ENCODE results near the gene CNTNAP2.

Gene CNTNAP2

DNA sequence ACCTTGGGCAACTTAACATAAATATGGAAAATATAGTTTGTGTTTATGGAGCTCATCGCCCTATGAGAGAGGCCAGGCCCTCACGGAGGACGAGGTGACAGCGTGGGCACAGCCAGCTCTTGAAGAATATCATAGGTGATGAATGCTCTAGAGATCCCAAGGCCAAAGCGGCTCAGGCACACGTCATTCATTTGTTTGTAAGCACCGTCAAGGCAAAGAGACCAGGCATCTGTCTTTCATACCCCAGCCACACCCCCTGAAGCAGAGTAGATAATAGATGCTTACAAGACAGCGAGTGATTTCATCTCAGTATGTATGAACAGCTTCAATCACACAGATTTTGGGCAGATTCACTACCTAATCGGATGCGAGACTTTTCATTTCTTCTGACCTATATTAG is 2231.9 kb downstream of the CNTNAP2 start:
- DNase-seq (ENCODE audit: low read depth), result no peak

DNA sequence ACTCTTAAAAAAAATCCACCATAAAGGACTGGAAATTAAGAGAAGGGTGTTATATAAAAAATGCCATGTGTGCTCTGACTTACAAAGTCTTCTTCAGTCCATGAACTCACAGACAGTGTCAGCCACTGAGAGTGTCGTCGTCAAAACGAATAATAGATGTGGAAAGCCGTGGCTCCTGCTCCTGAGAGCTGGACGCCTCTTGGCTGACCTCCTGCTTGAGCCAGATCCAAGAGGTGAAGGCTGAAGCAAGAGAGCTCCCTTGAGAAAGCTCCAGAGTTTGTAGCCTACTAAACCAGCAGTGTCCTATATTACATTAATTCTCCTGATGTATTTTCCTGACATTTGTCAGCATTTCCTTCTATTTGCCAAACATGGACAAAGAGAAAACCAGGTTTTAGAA is 2239.7 kb downstream of the CNTNAP2 start:
- DNase-seq (ENCODE audit: low read depth), result no peak

DNA sequence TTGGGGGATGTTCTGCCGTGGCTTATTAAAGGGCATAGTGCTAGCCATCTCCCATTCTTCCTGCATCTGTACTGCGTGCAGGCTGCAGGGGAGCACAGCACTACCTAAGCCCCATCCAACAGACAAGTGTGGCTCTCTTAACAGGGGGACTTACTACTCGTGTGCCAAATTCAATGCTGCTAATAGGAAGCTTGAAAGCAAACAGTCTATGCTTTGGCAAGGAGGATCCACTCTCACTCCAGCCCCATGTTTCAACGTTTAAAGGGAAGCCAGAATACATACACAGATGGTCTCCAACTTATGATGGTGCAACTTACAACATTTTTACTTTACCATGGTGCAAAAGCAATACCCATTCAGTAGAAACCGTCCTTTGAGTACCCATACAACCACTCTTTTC is 2245.9 kb downstream of the CNTNAP2 start:
- DNase-seq (ENCODE audit: low read depth), result no peak

DNA sequence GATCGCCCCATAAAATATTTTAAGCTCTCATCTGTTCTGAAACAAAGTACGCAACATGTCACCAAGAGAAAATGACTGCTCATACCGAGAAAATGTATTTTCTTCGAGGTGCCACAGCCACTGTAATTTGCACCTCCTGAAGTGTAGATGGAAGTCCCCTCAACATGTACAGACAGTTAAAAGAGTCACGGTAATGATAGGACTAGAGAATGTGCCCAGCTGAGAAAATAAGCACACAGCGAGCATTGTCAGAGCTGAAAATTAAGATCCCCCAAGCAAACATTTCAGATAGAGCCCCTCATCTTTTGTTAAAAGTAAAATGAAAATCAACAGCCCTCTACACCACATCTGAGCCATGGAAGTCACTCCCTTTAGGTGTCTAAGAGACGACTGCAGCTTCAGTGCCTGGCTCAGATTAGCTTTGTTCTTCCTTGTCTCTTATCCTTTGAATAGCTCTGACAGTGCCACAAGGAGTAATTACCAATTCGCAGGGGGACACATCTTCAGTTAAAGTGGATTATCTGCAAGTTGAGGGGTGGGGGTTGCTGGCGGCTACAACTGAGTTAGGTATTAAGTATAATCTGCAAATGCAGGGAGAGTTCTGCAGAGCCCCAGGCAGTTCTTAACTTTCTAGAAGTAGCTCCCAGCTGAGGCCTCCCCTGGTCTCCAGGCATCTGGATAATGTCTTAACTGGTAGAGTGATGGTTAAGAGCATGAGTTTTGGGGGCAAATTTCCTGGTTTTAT is 2251.3 kb downstream of the CNTNAP2 start:
- DNase-seq (ENCODE audit: low read depth), result no peak

DNA sequence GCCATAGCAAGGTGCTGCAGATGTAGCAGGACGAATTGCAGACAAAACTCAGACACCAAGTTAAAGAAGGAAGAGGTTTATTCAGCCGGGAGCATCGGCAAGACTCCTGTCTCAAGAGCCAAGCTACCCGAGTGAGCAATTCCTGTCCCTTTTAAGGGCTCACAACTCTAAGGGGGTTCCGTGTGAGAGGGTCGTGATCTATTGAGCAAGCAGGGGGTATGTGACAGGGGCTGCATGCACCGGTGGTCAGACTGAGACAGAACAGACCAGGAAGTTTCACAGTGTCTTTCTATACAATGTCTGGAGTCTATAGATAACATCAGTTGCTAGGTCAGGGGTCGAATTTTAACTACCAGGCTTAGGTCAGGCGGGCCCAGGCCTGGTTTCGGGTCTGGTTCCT is 2252.0 kb downstream of the CNTNAP2 start:
- no peak for DNase-seq (ENCODE audit: low read depth)

DNA sequence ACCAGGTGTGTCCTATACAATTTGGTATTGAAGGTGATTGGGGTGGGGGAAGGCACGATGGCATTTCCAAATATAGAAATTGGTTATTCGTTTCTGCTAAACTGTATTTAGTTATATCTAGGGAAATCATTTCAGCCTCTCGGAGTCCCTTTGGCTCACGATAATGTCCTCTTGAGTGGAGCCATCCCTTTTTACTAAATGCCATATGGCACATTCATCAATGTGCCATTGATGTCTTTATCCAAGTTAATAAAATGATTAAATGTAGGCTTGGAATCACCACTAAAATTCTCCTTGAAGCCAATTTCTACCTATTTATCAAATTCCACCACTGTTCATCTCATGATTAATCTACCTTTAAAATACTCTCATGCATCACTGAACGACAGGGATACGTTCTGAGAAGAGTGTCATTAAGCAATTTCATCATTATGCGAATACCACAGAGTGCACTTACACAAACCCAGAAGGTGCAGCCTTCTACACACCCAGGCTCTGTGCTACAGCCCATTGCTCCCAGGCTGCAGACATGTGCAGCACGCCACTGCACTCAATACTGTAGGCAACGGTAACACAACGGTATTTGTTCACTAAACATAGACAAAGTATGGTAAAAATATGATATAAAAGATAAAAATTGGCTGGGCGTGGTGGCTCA is 2254.8 kb downstream of the CNTNAP2 start:
- no peak for DNase-seq (ENCODE audit: low read depth)

- DNase-seq (ENCODE audit: low read depth), result no peak
Observed at GRCh38 chr7:148374396-148375259, 2258.0 kb downstream of the CNTNAP2 start.

- no peak for DNase-seq (ENCODE audit: low read depth)
Observed at GRCh38 chr7:148379677-148380076, 2263.1 kb downstream of the CNTNAP2 start.

- DNase-seq (ENCODE audit: low read depth), result no peak
Observed at GRCh38 chr7:148380596-148381419, 2264.2 kb downstream of the CNTNAP2 start.

- DNase-seq (ENCODE audit: low read depth), result no peak
Observed at GRCh38 chr7:148382596-148382995, 2266.0 kb downstream of the CNTNAP2 start.

DNA sequence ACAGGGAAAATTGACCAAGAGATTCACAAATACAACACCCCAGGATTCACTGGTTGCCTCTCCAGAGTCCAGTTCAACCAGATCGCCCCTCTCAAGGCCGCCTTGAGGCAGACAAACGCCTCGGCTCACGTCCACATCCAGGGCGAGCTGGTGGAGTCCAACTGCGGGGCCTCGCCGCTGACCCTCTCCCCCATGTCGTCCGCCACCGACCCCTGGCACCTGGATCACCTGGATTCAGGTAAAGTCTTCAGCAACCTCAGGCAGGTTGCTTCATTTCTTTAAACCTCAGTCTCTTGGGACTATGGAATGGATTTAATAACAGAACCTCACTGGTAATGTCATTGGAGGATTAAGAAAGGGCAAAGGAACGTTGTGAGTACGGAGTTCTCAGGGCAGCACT is 2267.1 kb downstream of the CNTNAP2 start:
- no peak for DNase-seq (ENCODE audit: low read depth)

- DNase-seq (ENCODE audit: low read depth), result no peak
Observed at GRCh38 chr7:148385009-148385682, 2268.5 kb downstream of the CNTNAP2 start.

GRCh38 chr7:148390381-148390780 is 2273.8 kb downstream of the CNTNAP2 start:
- no peak for DNase-seq (ENCODE audit: low read depth)

- no peak for DNase-seq (ENCODE audit: low read depth)
Observed at GRCh38 chr7:148391591-148391990, 2275.0 kb downstream of the CNTNAP2 start.

- DNase-seq (ENCODE audit: low read depth), result no peak
Observed at GRCh38 chr7:148394582-148394981, 2278.0 kb downstream of the CNTNAP2 start.

- no peak for DNase-seq (ENCODE audit: low read depth)
Observed at GRCh38 chr7:148395352-148395811, 2278.8 kb downstream of the CNTNAP2 start.

DNA sequence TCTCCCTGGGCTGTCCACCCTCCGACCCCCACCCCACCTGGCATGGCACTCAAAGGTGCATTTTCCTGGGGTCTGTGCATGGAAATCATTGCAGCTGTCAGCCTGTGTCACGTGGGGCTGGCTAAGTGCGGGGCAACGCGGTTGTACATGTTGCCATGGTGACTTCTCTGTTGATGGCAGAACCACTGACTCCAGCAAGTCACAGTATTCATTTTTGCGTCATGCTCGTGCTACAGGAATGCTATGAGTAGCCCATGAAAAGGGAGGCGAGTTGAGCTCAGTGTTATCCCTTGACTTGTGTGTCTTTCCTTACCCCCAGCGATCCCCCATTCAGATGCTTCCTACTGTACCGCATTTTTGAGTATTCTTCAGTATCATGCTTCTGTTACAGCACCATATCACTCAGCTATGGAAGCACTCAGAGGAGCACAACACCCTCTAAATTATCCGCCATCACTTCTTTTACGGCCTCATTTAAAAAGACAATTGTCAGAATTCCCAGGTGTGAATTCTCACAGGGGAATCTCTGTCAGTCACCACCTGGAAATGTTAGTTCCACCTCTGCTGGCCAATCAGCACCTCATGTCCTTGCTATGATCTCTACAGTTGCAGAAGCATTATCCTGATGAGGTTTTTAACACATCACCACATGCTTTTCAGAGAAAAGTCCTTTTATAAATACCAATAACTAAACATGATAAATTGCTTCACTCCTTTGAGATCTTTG is 2279.6 kb downstream of the CNTNAP2 start:
- DNase-seq (ENCODE audit: low read depth), result no peak

GRCh38 chr7:148397056-148397455 is 2280.5 kb downstream of the CNTNAP2 start:
- no peak for DNase-seq (ENCODE audit: low read depth)

DNA sequence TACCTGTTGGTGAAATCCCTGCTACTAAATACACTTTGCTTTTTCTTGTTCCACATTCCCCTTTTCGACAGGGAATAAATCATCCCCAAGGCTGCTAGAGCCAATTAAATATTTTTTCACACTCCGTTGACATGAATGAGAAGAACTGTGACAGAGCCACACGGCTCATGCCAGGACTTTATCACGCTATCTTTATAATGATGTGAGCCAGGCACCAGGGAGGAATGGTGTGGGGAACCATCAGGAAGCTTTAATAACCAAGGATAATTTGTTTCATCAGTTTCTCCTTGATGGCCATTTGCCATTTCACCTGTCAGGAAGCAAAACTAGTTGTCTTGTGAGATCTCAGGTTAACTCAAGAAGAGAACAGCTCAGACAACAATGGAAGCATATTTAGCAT is 2280.9 kb downstream of the CNTNAP2 start:
- DNase-seq (ENCODE audit: low read depth), result no peak

DNA sequence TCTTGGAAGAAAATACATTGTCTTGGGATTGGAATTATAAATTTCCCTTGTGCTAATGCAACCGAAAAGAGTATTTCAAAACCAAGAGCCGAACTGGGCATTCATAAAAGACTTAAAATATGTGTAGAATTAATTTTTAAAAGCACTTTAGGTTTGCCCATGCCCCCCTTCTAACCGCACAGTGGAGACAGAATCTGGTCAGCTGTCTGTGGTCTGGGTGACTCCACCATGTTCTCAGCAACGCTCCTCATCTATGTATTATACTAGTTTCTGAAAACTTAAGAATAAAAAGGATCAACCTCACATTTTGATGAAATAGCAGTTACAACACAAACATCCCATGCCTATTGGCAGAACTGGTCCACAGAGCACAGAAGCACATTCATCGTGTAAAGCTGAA is 2281.4 kb downstream of the CNTNAP2 start:
- DNase-seq (ENCODE audit: low read depth), result no peak

Measured in EH (cell line).